ENCODE results near the gene C19orf73. TPM values are rescaled to one million over a fixed set of nuclear protein-coding genes. Genes with fewer than 3 reads are reported as not detected.
A peak's percentile ranks its signal among the peaks of the same experiment; 100 is the strongest.

C19orf73 gene
- total RNA-seq, 1 experiment from 2014 or later, result 1.5 TPM

- Histone ChIP-seq H3K79me2 (ENCODE audit: low read depth) (peaks cover 88% of the 10 kb centered on the region), H3K27me3 (ENCODE audit: insufficient read depth, low read depth) (no peaks in the 10 kb centered on the region), H3K4me2 (no peak overlapping the region), H4K20me1 (ENCODE audit: insufficient read depth) (peaks cover 100% of the 10 kb centered on the region), H3K9me3 (ENCODE audit: insufficient read depth, low read depth) (no peaks in the 10 kb centered on the region), H3K4me1 (replicated peaks; ENCODE audit: insufficient read depth) (peaks cover 13% of the 10 kb centered on the region), H2AFZ (no peak overlapping the region), H3F3A (ENCODE audit: insufficient read depth, low read depth) (peaks cover 72% of the 10 kb centered on the region), H3K4me3 (no peak overlapping the region), H3K27ac (no peak overlapping the region), H3K9me2 (ENCODE audit: insufficient read depth) (no peaks in the 10 kb centered on the region), H3K36me3 (ENCODE audit: low read depth) (peaks cover 69% of the 10 kb centered on the region)
- TF ChIP-seq EZH2 (IDR thresholded peaks at IDR 0.05; ENCODE audit: low read depth) (no peak), CTCF (conservative IDR thresholded peaks at IDR 0.05) (no peak)
- no TSS peak for BruUV-seq (replicated peaks)
- intact Hi-C loops (cut with micrococcal nuclease; ENCODE audit: unreplicated experiment), result no loop called here
- POLR2A ChIA-PET (ENCODE audit: unreplicated experiment), result no interaction called here
- DNase-seq, result no peak
- CTCF ChIA-PET, result interaction anchor here (0.7 kb wide), 1 partner anchor 9 kb away, joined by 12 read pairs; no protein-coding TSS in a partner anchor
Measured at GRCh38 chr19:49091391-49092038, 27.4 kb downstream of the C19orf73 start.

GRCh38 chr19:49086296-49086695 is 32.6 kb downstream of the C19orf73 start:
- no peak overlapping the region for H3K27ac ChIP-seq
- H2AFZ ChIP-seq, result no peak overlapping the region
- no peaks in the 10 kb centered on the region for H3K9me2 ChIP-seq (ENCODE audit: insufficient read depth)
- H3K9me3 ChIP-seq (ENCODE audit: insufficient read depth, low read depth), result no peaks in the 10 kb centered on the region
- no TSS peak for BruUV-seq (replicated peaks)
- peak overlapping the region; percentile 100 for H3K4me2 ChIP-seq
- H3K79me2 ChIP-seq (ENCODE audit: low read depth), result peaks cover 60% of the 10 kb centered on the region
- DNase-seq, result no peak
- CTCF ChIA-PET, result no interaction called here
- TF ChIP-seq CTCF (conservative IDR thresholded peaks at IDR 0.05) (no peak), EZH2 (IDR thresholded peaks at IDR 0.05; ENCODE audit: low read depth) (no peak)
- peak overlapping the region; percentile 77 for H3K4me3 ChIP-seq
- H4K20me1 ChIP-seq (ENCODE audit: insufficient read depth), result peaks cover 57% of the 10 kb centered on the region
- POLR2A ChIA-PET (ENCODE audit: unreplicated experiment), result interaction anchor here (0.6 kb wide), 1 partner anchor 87 kb away, joined by 7 read pairs; no protein-coding TSS in a partner anchor
- intact Hi-C loops (cut with micrococcal nuclease; ENCODE audit: unreplicated experiment), result no loop called here
- peaks cover 34% of the 10 kb centered on the region for H3K36me3 ChIP-seq (ENCODE audit: low read depth)
- H3K4me1 ChIP-seq (replicated peaks; ENCODE audit: insufficient read depth), result peaks cover 15% of the 10 kb centered on the region
- H3K27me3 ChIP-seq (ENCODE audit: insufficient read depth, low read depth), result no peaks in the 10 kb centered on the region
- peaks cover 24% of the 10 kb centered on the region; the same call in 1 of the 2 replicates for H3F3A ChIP-seq (ENCODE audit: insufficient read depth, low read depth)

GRCh38 chr19:49085868-49086232 is 33.1 kb downstream of the C19orf73 start:
- CTCF ChIA-PET, result no interaction called here
- intact Hi-C loops (cut with micrococcal nuclease; ENCODE audit: unreplicated experiment), result no loop called here
- no peaks in the 10 kb centered on the region for H3K9me2 ChIP-seq (ENCODE audit: insufficient read depth)
- peak overlapping the region; percentile 79 for H2AFZ ChIP-seq
- no peak for DNase-seq
- H3K27me3 ChIP-seq (ENCODE audit: insufficient read depth, low read depth), result no peaks in the 10 kb centered on the region
- H3K4me3 ChIP-seq, result peak overlapping the region; percentile 77
- peaks cover 20% of the 10 kb centered on the region; the same call in 1 of the 2 replicates for H3F3A ChIP-seq (ENCODE audit: insufficient read depth, low read depth)
- peaks cover 15% of the 10 kb centered on the region for H3K4me1 ChIP-seq (replicated peaks; ENCODE audit: insufficient read depth)
- peak overlapping the region; percentile 100 for H3K4me2 ChIP-seq
- H3K9me3 ChIP-seq (ENCODE audit: insufficient read depth, low read depth), result no peaks in the 10 kb centered on the region
- peak overlapping the region; percentile 41; the same call in 1 of the 2 replicates for H3K27ac ChIP-seq
- peaks cover 53% of the 10 kb centered on the region for H4K20me1 ChIP-seq (ENCODE audit: insufficient read depth)
- POLR2A ChIA-PET (ENCODE audit: unreplicated experiment), result interaction anchor here (0.6 kb wide), 1 partner anchor 86 kb away, joined by 7 read pairs; no protein-coding TSS in a partner anchor
- H3K36me3 ChIP-seq (ENCODE audit: low read depth), result peaks cover 31% of the 10 kb centered on the region
- TF ChIP-seq CTCF (conservative IDR thresholded peaks at IDR 0.05), result 0 out of 2 replicates have a peak, but pooled peaks have one; percentile 15
- TF ChIP-seq EZH2 (IDR thresholded peaks at IDR 0.05; ENCODE audit: low read depth), result no peak
- H3K79me2 ChIP-seq (ENCODE audit: low read depth), result peaks cover 56% of the 10 kb centered on the region
- BruUV-seq (replicated peaks), result no TSS peak
